Retinal pigment epithelial cell (primary cell): ENCODE measurements around the gene HLA-DMA.

Source experiments
- DNase-seq: peaks from one replicate; pipeline ENCODE4 v3.0.0-alpha.2; 2010; ENCODE audit warnings: low read depth
- H3K4me3 ChIP-seq: 2 replicates; pipeline ENCODE4 v1.5.1; 2011; ENCODE audit warnings: mild to moderate bottlenecking, low read length, control low read depth, moderate library complexity
- TF ChIP-seq, protein P1 (sequence below): conservative IDR thresholded peaks from 2 replicates; pipeline ENCODE4 v1.5.1; 2011; ENCODE audit warnings: low read depth, low read length, control low read depth, inconsistent platforms

HLA-DMA gene

DNA sequence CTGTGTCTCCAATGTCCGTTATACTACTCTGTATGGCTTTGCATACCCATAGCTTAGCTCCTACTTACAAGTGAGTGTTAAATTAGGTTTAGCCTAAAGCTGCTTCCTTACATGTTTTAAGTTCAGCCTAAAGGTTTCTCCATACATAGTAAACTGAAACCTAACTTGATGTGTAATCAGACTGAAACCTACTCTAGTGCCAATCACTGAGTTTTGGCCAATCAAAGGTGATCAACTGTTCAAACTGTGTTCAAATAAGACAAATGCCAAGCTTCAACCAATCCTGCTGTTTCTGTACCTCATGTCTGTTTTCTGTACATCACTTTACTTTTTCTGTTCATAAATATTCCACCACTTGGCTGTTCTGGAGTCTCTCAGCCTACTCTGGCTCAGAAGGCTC, 36.5 kb upstream of the HLA-DMA start:
- H3K4me3 ChIP-seq: no peak overlapping the region
- DNase-seq: no peak
- TF ChIP-seq, protein P1, sequence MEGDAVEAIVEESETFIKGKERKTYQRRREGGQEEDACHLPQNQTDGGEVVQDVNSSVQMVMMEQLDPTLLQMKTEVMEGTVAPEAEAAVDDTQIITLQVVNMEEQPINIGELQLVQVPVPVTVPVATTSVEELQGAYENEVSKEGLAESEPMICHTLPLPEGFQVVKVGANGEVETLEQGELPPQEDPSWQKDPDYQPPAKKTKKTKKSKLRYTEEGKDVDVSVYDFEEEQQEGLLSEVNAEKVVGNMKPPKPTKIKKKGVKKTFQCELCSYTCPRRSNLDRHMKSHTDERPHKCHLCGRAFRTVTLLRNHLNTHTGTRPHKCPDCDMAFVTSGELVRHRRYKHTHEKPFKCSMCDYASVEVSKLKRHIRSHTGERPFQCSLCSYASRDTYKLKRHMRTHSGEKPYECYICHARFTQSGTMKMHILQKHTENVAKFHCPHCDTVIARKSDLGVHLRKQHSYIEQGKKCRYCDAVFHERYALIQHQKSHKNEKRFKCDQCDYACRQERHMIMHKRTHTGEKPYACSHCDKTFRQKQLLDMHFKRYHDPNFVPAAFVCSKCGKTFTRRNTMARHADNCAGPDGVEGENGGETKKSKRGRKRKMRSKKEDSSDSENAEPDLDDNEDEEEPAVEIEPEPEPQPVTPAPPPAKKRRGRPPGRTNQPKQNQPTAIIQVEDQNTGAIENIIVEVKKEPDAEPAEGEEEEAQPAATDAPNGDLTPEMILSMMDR: no peak

- TF ChIP-seq, protein P1: peak; percentile 88
- DNase-seq: peak; percentile 39
- H3K4me3 ChIP-seq: no peak overlapping the region
These were observed 31.9 kb upstream of the HLA-DMA start for GRCh38 chr6:32984622-32985389.

DNA sequence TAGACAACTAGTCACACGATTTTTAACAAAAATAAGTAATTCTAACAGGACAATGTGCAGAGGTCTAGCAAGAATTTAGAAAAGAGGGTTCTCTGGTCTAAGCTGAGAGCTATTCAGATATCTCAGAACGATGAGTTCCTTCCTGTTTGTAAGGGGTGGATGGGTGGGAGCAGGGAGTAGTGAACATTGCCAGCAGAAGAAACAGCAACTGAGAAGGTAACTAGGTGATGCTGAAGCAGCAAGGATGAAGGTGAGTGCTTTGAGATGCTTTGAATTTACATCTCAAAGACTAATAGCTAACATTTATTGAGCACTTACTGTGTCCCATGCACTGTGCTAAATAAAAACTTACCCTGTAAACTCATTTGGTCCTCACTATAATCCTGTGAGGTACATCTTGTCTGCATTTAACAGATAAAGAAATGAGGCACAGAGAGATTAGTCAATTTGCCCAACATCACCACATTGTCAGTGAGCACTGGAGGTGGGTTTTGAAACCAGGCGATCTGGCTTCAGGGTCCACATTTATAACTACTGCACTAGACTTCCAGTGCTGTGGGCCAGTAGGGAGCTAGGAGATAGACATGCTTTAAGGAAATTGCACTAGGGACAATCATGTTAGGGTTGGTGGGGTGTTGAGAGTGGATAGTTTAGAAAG, 31.2 kb upstream of the HLA-DMA start:
- TF ChIP-seq, protein P1: no peak
- DNase-seq: no peak
- no peak overlapping the region for H3K4me3 ChIP-seq

- TF ChIP-seq, protein P1: no peak
- no peak overlapping the region for H3K4me3 ChIP-seq
These were observed 30.6 kb upstream of the HLA-DMA start for GRCh38 chr6:32983493-32983848.

DNA sequence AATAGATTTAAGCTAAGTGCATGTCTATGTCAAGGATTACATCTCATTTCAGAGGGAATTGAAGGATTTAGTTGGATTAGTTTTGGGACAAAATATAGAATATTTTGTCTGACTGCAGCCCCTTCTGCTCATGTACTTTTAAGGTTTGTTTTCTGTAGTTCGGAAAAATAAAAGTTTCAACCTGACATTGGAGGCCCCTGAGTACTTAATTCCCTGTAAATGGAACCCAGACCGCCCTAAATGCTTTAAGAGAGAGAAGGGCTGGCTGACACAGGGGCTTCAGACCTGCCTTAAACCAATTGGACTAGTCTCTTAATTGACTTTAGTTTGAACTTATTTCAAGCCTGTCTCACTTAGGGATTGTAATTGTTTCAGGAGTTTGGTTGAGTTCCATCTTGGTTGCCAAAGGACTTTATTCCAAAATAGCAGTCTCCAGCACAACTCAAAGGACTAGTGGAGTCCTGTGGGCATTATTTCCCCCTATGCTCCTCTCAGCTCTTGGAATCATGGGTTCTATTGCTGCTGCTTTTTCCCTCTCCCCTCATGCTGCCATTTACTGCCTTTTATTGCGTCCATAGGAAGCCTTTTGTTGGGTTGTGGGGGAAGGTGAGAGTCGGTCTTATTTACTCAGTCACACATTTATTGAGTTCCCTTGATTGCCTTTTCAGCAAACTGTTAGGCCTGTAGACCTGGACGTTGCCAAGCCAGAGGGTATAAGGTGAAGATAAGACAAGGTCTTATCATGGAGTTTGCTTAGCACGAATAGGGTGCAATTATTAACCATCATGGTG, 30.0 kb upstream of the HLA-DMA start:
- TF ChIP-seq, protein P1: no peak
- H3K4me3 ChIP-seq: no peak overlapping the region
- DNase-seq: no peak

More at GRCh38 chr6:32983493-32983848, 30.6 kb upstream of the HLA-DMA start:
- DNase-seq: no peak

GRCh38 chr6:32982084-32982701, 29.3 kb upstream of the HLA-DMA start:
- TF ChIP-seq, protein P1: no peak
- H3K4me3 ChIP-seq: no peak overlapping the region
- DNase-seq: no peak
